ENCODE results near the gene DMBX1.

GRCh38 chr1:46528297-46528955 lies 38.8 kb downstream of the DMBX1 start:
- TF ChIP-seq CTCF (IDR thresholded peaks at IDR 0.05) (no peak), EZH2 (IDR thresholded peaks at IDR 0.05; ENCODE audit: borderline replicate concordance, insufficient read depth, low read depth, low read length, poor library complexity, severe bottlenecking) (no peak)
